HG03108 (cell line): ENCODE data around the gene ZNF574.

Source experiments
- ATAC-seq: cut with Tn5 transposase; IDR thresholded peaks from one replicate; pipeline ENCODE4 v1.9.1; 2021; ENCODE audit warnings: moderate library complexity; ENCODE audit not compliant: unreplicated experiment

ZNF574 gene

GRCh38 chr19:42057846-42058245, 18.1 kb upstream of the ZNF574 start:
- no peak for ATAC-seq

GRCh38 chr19:42059196-42059595, 16.8 kb upstream of the ZNF574 start:
- no peak for ATAC-seq

- ATAC-seq, result no peak
Measured at GRCh38 chr19:42060117-42060516, 15.8 kb upstream of the ZNF574 start.

- no peak for ATAC-seq
Measured at GRCh38 chr19:42062381-42062780, 13.6 kb upstream of the ZNF574 start.

- ATAC-seq, result no peak
Measured at GRCh38 chr19:42064432-42064831, 11.5 kb upstream of the ZNF574 start.

GRCh38 chr19:42065051-42065450, 10.9 kb upstream of the ZNF574 start:
- no peak for ATAC-seq

GRCh38 chr19:42065511-42065910, 10.5 kb upstream of the ZNF574 start:
- no peak for ATAC-seq

GRCh38 chr19:42066075-42066754, 9.8 kb upstream of the ZNF574 start:
- ATAC-seq, result no peak

- no peak for ATAC-seq
Measured at GRCh38 chr19:42067315-42067888, 8.6 kb upstream of the ZNF574 start.

GRCh38 chr19:42068361-42068755, 7.6 kb upstream of the ZNF574 start:
- ATAC-seq, result no peak

- no peak for ATAC-seq
Measured at GRCh38 chr19:42068756-42069571, 7.0 kb upstream of the ZNF574 start.

- no peak for ATAC-seq
Measured at GRCh38 chr19:42069619-42070351, 6.2 kb upstream of the ZNF574 start, which contains the start of gene GRIK5. TSS of gene GRIK5 (minus strand) at chr19:42070206. CDS start at chr19:42065770, 4,436 bp downstream.

GRCh38 chr19:42071247-42071646, 4.7 kb upstream of the ZNF574 start:
- no peak for ATAC-seq

GRCh38 chr19:42074513-42075363, 1.2 kb upstream of the ZNF574 start:
- ATAC-seq, result no peak

- no peak for ATAC-seq
Measured at GRCh38 chr19:42075364-42075615, 676 bp upstream of the ZNF574 start.

GRCh38 chr19:42076380-42076944, 496 bp downstream of the ZNF574 start:
- no peak for ATAC-seq

GRCh38 chr19:42078058-42078457, 2.1 kb downstream of the ZNF574 start:
- ATAC-seq, result no peak

GRCh38 chr19:42078538-42079275, 2.7 kb downstream of the ZNF574 start:
- ATAC-seq, result no peak

- no peak for ATAC-seq
Measured at GRCh38 chr19:42079276-42079669, 3.3 kb downstream of the ZNF574 start.
